ENCODE data around the gene KRT17.
"Not testable (repeated sequence)": the region's sequence is repeated elsewhere in the genome, so short reads cannot be mapped to it uniquely, and the experiment has no call there.

KRT17 gene

GRCh38 chr17:41589301-41589700 lies 35.1 kb downstream of the KRT17 start:
- DNase-seq = no peak

DNA sequence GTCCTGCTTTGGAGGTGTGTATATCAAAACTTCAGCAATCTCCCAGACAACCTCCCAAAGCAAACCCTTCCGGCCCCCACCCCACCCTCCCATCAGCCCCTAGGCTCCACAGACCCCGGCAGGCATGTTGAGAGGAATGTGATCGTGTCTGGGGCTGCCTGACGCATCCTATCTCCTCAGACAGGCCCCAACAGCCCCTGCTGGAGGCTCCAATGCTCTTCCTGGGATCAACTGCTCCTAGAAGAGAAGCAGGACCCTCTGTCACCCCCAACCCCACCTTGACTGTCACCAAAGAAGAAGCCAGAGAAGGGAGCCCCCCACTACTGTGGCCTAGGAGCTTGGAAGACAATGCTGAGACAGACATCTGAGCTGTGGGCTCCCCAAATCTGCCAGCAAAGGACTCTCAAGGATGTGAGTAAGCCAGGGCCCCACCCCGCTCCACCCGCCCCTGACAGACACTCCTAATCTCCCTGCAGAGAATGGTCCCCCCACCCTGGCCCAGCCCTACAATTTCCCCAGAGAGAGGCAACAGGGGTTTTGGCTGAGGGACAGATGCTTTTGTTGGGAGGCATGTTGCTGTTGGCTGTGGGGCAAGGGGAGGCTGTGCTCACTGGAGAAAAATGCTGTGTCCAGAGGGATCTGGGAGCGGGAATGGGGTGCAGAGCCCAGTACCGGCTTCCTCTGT lies 36.1 kb downstream of the KRT17 start:
- no peak for DNase-seq

DNA sequence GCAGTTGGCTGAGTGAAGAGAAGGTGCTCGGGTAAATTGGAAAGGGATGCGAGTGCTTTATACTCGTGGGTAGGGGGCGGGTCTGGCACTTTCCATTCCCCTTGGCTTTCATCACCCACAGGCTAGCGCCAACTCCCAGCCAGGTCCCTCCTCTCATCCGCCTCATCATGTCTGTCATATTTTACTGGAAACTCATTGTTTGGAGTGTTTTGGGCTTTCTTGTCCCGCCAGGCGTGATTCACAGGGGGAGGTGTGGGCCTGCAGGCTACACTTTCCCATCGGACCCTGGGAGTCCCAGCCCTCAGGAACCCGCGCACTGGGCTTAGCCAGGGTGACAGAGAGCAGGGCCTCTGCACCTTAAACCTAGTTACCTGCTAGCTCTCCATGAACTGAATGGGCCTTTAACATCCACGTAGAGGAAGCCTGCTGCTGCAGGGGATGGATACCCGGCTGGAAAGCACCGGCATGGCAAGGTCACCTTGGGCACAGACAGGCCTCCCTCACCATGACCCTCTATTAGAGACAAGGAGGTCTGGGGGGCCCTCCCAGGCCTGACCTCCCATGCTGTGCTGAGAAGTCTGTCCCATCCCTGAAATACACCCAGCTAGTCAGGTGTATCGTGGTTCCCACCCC lies 37.4 kb downstream of the KRT17 start, which contains the start of gene KRT14:
KRT14 (minus strand) TSS at position 33 of the 633 bp plus-strand sequence. CDS start 61 bp downstream, outside the sequence.
- DNase-seq = no peak

GRCh38 chr17:41585301-41586056 lies 38.9 kb downstream of the KRT17 start:
- no peak for DNase-seq

DNA sequence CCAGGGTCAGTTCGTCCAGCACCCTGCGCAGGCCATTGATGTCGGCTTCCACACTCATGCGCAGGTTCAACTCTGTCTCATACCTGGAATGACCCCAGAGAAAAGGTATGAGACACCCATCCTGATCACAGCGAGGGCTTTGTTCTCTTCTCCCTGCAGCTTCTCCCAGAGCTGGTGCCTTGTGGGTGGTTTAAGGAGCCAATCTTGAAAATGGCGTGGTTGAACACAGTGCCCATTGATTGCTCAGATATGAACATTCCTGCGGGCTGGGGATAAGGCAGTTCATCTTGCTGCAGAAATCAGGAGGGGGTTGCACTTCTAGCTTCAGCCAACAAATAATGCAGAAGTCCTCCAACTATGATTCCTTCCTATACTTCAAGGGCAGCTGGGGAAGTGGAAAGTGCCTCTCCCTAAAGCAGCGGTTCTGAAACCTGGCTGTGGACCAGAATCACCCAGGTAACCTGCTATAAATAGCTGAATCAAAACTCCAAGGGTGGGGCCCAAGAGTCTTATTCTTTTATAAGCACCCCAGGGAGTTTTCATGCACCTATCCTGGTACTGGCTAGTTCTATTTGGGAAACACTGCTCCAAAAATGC lies 39.9 kb downstream of the KRT17 start:
- not testable (repeated sequence) for DNase-seq

GRCh38 chr17:41583137-41584127 lies 40.9 kb downstream of the KRT17 start:
- no peak for DNase-seq

DNA sequence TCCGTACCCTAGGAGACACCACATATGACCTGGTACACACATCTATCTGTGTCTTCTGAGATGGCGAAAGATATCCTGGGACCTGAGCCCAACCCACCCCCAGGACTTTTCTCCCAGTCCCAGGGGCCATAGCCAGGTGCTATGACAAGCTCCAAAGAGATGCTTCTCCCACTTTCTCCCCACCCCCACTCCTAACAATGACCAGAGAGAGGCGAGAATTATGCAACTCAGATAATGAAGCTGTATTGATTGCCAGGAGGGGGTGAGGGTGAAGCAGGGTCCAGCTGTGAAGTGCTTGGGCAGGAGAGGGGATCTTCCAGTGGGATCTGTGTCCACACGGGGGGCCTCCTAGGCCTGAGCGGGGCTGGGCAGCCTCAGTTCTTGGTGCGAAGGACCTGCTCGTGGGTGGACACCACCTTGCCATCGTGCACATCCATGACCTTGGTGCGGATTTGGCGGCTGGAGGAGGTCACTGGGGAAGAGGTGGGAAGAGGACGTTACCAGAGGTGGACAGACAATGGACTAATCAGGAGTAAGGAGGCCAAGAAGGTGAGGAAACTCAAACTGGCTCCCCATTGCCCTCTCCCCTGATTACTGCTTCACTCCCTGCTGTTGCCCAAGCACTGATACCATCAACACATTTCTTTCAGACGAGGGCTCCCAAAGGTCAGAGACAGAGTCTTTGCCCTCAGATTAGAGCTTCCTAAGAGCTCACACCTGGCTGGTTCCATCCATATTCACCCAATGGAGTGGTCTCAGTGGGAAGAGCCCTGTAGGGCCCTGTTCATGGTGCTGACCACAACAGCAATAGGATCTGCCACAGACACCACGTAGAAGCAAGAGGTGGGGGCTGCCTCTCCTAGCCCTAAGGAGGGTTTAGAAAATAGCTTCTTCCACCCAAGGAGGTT lies 42.1 kb downstream of the KRT17 start:
- not testable (repeated sequence) for DNase-seq

DNA sequence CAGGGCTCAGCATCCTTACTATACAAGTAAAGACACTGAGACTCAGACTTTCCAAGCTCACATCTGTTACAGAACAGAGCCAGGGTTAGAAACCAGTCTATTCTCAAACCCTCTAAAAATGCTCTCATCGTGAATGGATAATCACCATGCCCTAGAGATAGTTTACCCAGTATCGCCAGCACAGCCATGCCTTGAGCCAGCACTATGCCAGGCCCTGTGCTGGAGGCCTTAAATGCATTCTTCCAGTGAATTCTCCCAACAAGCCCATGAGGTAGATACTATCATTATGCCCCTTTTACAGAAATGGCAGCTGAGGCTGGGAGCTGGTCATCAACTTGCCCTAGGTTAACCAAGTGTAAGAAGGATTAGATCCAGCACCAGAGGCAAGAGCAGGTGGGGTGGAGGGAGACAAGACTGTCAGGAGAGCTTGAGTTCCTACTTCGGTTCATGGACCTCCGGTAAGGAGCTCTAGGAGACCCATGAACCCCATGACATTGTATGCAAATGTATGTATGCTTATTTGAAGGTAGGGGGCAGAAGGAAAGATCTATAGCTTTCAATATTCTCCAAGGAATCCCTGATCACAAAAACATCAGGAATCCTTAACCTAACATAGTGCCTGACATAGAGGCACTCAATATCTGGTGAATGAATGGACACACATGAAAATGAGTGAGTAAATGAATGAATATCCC lies 42.9 kb downstream of the KRT17 start:
- no peak for DNase-seq

DNA sequence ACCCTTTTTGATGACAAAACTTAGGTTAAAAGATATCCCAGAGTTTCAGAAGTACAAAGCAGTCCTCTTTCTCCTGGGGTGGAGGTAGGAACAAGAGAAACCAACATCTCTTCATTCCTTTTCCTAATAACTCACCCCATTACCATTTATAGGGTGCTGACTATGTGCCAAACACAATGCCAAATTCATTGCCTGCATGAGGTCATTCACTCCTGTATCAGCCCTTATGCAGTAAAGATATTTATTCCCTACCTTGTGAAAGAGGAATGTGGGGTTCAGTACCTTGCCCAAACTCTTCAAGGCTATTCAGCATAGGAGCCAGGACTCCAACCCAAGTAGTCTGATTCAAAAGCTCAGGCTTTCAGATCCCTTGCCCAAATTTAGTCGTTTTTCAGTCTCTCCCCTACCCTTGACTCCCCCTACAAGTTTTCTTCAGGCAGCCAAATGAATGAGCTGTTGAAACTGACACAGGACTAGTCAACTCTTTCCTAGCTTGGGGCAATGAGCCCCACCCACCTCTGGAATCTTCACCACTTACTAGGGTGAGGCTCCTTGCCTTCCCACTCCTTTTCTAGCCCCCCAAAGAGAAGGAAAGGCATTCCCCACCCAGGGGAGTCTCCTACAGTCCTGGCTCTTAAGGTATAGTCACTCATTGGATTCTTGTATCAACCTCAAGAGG lies 43.5 kb downstream of the KRT17 start:
- no peak for DNase-seq

DNA sequence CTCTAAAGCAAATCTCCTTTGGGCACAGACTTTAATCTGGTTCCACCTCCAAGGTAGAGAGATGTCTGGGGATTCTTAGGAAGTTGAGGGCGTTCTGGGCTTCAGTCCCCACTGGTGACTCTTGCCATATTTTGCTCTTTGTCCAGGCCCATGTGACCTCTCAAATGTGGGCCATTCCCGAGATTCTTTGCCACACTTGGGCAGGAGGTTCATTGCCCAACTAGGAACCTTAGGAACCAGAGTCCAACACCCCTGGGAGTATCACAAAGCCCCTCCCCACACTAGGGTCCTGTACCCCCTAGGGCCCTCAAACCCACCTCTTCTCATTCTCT lies 44.2 kb downstream of the KRT17 start:
- DNase-seq = no peak

DNA sequence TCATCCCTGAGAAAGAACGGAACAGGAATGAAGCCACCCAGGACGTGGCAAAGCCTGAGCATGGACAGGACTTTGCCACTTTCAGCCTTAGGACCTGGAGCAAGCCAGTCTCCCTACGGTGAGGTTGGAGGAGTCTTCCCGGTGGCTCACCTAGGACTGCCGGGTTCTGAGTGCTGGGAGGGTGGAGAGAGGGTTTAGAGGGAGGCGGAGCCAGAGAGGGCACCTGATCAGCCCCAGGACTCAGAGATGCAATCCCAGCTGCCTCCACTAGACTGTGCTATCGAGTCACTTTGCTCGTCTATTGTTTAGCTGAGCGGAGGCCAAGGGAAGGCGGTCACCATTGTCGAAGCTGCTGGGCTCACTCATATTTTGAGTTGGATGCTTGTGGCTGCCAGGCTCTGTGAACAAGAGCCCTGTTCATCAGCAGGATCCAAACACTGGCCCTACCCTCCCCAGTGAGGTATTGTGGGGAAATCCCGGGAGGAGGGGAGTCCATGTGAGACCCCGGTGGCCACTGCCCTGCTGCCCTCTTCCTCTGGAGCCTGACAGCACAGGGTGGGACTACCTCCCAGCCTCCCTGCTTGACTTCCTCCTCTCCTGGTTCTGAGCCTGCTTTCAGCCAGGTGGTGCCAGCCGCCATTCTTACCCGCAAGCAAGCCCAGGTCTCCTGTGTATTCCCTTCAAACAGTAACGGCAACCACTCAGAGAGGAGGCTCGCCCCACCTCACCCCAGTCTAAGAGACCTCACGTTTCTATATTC lies 44.7 kb downstream of the KRT17 start:
- DNase-seq = peak; percentile 22 to 46

GRCh38 chr17:41578971-41579370 lies 45.4 kb downstream of the KRT17 start:
- DNase-seq = no peak

DNA sequence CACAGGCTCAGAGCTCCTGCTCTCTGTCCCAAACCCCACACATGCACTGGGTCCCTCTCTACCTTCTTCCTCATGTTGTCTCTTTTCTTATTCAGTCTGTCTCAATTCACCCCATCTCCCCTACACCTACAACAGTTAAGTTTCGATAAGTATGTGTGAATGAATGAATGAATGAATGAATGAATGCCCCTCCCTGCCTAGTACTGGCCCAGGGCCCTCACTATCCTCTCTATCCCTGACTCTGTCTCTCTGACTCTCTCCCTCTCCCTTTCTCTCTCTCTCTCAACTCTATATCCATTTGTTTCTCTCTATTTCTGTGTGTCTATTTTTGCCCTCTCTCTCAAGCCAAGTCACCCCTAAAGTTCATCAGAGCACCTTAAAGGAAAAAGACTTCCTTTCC lies 45.8 kb downstream of the KRT17 start:
- DNase-seq = no peak

- DNase-seq = not testable (repeated sequence)
These were observed 47.6 kb downstream of the KRT17 start for GRCh38 chr17:41576740-41577139.

DNA sequence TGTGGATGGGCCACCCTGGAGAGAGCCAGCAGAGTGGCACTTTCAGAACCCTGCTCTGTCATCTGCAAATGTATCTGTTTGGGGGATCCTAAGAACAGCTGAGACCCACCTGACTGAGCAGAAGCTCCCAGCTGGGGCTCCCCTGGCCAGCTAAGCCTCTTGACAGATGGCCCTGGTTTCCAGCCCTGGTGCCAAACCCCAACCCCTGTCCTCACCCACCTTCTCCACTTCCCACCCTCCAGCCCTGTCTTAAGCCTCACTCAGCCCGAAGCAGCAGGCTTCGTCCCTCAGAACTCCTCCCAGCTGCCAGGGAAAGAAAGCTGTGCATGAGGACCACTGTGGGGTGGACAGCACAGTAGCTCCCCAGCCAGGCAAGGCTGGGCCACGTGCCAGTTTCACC lies 49.0 kb downstream of the KRT17 start:
- DNase-seq = no peak

DNA sequence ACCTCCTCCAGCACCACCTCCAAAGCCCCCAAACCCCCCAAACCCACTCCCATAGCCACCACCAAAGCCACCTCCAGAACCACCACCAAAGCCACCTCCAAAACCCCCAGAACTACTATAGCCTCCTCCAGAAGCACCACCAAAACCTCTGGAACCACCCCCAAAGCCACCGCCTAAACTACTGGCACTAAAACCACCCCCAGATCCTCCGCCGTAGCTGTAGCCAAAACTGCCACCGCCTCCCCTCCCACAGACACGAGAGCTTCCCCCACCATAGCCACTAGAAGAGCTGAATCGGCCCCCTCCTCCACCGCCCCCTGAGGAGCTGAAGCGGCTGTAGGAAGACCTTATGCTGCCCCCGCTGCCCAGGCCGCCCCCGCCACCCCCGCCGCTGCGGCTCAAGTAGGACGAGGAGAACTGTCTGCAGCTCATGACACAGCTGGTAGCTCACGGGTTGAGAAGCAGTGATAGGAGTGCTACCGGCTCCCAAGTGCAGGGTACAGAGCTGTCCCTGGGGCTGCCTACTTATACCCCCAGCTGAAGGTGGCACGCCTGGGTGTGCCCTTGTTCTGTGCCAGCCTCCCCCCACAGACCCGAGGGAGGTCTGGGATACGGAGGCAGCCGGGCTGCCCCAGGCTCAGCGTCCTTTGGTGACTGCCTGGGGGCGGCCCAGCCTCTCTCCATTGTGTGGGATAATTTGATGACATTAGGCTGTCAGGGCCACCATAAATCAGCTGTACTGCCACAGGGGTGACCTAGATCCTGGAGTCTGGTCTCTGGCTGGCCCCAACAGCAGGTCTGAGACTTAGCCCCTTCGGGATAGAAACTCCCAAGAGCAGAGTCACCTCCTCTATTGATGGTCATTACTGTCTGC lies 52.6 kb downstream of the KRT17 start, which contains the start of gene KRT9:
KRT9 (minus strand) TSS at position 499 of the 874 bp plus-strand sequence; CDS start at position 432, 67 bp downstream.
- no peak for DNase-seq
